NCI-H187 treated with DMSO at 0.1 percent for 48 hours (cell line): ENCODE results near the gene ZCCHC10.
"Not testable (repeated sequence)": the region's sequence is repeated elsewhere in the genome, so short reads cannot be mapped to it uniquely, and the experiment has no call there.

ENCODE experiments used
- DNase-seq: peaks from one replicate; lab custom pipeline; 2025; lab: John Stamatoyannopoulos, UW

ZCCHC10 gene

DNA sequence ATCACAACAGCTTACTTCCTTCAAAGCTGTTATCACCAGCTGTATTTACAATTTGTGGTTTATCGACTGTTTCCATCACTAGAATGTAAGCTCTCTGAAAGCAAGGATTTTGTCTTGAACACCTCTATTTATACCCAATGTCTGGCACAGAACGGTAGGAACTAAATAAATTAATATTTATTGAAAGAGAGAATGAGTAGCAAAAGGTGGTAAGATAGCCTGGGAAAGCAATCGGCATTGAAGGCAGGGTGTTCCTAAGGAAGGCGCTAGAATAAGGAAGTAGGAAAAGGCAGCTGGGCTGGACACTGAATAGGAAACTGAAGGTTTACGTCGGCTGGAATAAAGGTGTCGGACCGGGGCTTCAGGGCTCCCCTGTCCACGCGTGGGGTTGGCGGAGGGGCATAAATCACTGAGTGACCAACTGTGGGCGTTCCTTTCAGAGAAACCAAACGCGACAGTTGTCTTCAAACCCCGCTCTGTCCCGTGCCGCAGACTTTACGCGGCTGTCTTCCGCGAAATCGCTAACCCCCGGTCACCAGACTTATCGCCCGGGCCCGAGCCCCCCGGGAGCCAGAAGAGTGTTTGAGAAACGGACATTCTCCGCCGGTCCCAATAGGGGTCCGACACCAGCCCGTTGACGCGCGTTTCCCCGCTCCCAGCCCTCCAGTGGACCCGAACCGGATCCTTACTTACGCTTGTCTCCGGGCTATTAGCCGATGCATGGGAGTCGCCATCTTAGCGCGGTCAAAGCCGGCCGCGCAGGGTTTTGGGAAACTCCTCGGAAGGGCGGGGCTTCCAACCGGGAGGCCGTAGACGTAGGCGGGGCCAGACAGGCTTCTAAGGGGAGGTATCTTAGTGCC is at the start of gene ZCCHC10:
TSS of gene ZCCHC10 (minus strand) at position 746 of the 860 bp plus-strand sequence. CDS start at position 734, 12 bp downstream.
- DNase-seq: peak; percentile 36

DNA sequence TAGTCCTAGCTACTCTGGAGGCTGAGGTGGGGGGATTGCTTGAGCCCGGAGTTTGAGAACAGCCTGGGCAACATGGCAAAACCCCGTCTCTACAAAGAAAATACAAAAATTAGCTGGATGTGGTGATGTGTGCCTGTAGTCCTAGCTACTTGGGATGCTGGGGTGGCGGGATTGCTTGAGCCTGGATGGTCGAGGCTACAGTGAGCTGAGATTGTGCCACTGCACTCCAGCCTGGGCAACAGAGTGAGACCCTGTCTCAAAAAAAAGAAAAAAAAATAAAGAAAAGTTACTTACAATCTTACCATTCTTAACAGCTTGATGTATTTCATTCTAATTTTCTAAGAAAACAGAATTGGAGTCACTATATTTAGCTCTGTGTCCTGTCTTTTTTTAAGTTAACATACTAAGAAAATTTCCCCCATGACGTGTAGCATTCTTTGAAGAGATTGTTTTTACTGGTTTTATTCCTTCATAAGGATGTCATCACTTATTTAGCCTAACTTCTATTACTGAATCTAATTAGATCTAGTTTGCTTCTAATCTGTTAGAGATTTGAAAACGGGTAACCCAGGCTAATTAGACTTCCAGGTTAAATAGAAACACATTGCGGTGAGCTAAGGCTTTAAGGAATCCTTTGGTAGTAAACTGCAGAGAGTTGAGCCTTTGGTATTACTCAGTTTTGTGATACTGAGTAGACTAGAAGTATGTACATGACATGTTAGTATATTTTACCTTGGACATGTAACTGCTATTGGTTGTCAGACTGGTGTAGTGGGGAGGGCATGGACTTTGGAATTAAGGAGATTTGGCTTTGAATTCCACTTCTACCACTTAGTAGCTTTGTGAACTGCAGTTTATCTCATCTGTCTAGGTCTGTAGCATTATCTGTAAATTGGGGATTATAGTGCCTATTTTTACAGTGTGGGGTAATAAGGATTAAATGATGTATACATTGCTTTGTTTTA is 49.5 kb upstream of the ZCCHC10 start:
- DNase-seq: no peak

GRCh38 chr5:133072021-133072420 is 45.7 kb upstream of the ZCCHC10 start:
- no peak for DNase-seq

DNA sequence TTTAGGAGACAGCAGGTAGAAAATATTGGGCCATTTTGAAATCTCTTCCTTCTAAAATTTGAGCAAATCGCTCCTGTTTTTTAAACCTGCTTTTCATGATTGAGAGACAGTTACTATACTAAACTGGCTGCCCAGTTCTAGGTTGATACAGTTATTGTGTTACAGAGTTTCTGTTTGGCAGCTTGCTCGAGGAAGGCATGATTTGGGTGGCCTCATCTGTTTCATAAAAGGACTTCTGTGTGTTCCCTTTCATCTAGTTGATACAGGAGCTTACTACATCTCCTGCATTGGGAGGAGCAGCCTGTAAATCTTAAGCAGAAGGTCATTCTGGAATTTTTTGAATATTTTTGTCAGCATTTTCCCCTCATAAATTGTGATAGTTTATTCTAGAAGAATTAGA is 39.7 kb upstream of the ZCCHC10 start:
- DNase-seq: no peak

GRCh38 chr5:133065471-133065870 is 39.1 kb upstream of the ZCCHC10 start:
- no peak for DNase-seq

GRCh38 chr5:133063965-133064364 is 37.6 kb upstream of the ZCCHC10 start:
- no peak for DNase-seq

DNA sequence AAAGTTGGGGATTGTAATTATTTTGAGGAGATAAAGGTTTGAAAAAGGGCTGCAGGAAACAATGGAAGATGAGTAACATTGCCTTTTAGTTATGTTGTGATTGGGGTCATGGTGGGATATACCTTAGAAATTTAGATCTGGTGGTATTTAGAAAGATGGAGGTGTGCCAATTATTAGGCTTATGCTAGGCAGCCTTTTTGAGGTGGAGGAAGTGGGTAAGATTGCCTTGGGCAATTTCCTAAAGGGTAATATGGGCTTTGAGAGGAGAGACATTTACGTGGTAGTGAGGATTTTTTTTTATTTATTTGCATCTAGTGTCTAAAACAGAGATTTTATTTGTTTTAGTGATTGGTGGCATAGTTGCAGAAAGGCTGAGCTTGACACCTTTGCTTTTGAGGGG is 35.9 kb upstream of the ZCCHC10 start:
- no peak for DNase-seq

DNA sequence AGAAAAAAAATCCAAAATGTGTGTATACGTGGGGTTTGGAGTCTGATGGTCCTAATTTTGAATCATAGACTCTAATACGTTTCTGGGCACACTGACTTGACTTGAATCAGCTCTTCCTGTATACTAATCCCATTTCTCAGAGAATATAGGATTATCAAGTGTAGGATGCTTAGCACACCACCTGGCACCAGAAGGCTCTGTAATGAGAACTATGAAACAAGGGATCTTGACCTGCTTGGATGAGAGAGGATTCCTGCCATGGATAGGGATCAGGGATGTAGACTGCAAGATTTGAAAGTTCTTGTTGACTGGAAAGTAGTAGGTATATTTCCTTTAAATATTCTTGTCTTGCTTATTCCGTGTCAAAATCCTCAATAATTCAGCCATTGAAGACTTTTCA is 33.3 kb upstream of the ZCCHC10 start:
- no peak for DNase-seq

GRCh38 chr5:133056891-133057290 is 30.5 kb upstream of the ZCCHC10 start:
- DNase-seq: no peak

DNA sequence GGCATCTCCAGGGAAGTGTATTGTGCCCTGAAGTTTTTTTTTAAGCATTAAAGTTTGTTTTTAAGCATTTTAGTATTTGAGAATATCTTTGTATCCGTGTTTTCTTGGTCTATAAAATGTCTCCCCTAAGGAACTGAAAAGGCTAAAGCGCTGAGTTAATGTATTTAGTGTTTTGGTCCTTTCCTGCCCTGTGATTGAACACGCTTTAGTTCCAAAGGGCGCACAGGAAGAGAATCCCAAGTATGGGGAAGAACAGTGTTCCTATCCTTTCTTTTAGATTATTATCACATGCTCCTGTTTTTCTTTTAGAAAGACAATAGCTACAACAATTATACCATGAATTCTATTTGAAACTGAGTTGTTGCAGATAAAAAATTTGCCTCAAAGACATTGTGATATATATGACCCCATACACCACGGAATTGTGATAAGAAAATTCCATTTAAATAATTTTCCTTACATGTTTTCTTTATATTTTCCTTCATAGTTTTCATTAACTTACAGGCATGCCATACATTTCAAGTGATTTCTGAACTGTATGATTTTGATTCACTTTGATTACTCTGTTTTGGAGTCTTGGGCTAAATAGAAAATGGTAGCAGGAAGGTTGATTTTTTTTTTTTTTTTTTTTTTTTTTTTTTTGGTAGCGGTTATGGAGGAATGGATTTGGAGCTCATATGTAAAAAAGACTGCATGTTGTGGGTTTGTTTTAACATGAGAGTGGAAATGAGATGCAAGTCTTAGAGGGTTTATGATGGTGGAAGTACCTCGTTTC is 28.5 kb upstream of the ZCCHC10 start:
- no peak for DNase-seq

GRCh38 chr5:133053448-133053847 is 27.1 kb upstream of the ZCCHC10 start:
- no peak for DNase-seq

DNA sequence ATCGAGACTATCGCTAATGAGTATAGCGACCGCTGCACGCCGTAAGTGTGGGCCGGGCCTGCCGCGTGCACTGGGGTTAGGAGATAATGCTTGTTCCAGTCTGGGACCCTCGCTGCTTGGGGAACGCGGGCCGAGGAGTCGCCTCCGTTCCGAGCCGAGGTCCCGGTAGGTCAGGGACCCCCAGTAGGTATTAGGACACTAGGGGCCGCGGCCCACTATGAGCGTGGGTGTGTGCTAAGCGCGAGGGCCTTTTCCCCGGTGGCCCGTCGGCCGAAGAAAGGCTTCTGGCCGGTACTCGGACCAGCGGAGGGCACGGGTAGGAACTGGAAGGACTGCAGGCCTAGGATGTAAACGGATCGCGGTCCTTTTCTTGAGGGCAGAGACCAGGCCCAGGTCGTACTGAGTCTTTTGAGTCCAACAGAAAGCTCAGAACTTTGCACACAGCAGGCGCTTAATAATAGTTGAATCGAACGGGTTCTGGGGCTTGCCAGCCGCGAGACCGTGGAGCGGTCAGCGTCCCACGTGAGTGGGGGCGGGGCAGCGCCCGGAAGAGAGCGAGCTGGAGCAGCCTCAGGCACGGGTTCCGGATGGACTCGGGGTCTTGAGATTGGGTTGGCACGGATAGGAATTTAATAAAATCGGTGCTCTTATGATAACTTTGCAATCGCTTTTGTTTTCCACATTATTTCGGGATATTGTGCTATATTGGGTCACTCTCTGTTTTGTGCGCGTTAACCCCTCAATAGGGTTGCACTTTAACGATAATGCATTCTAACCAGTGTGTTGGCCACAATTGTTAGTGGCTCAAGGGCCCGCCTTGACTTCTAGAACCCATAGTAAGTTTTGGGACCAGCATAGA is 26.2 kb upstream of the ZCCHC10 start:
- no peak for DNase-seq

GRCh38 chr5:133051542-133052316 is 25.4 kb upstream of the ZCCHC10 start, which contains the start of gene HSPA4:
HSPA4 (plus strand) TSS chr5:133052013; CDS start chr5:133052251, 238 bp downstream.
- DNase-seq: peak; percentile 74

DNA sequence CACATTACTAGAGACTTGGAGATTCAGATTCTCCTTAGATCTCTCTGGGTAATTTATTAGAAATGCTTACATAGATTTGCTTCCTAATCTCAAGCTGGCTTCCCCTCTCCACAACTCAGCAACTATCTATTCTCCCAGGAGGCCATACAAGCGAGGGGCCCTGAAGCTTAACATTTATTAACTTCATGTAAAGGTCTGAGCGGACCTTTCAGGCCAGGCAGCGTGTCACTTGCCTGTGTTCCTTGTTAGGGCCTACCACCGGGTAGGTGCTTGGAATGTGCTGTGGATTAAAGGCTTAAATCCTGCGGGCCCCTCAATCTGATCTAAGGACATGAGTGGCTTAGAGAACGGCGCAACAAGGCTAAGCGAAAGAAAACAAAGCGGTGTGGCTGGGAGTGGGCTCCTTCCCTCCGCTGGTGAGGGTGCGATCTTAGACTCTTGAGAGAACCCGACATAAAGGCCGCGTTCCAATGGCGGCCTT is 24.8 kb upstream of the ZCCHC10 start:
- no peak for DNase-seq

GRCh38 chr5:133050521-133050920 is 24.2 kb upstream of the ZCCHC10 start:
- DNase-seq: no peak

DNA sequence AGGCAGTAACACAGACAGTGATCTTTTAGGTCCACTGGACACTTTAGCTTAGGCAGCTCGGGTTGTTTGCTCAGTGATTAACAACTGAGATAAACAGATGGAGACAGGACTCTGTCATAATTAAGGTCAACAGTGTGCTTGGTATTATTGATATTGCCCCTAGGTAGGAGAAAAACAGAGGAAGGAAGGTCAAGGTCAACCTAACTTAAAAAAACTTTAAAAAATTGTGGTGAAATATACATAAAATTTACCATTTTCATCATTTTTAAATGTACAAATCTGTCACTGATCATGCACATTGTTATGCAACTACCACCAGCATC is 23.3 kb upstream of the ZCCHC10 start:
- no peak for DNase-seq

- no peak for DNase-seq
These were observed 22.8 kb upstream of the ZCCHC10 start for GRCh38 chr5:133048993-133049725.

DNA sequence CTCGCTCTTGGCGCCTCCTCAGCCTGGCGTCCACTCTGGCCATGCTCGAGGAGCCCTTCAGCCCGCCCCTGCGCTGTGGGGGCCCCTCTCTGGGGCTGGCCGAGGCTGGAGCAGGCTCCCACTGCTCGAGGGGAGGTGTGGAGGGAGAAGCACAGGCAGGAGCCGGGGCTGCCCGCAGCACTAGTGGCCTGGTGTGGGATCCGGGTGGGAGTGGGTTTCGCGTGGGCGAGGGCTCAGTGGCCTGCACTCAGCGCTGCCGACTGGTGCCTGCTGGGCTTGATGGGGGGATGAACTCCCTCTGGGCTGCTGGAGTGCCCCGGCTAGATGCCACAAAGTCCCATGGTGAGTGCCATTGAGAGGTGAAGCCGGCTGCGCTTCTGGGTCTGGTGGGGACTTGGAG is 21.1 kb upstream of the ZCCHC10 start:
- DNase-seq: no peak

GRCh38 chr5:133046560-133046959 is 20.2 kb upstream of the ZCCHC10 start:
- DNase-seq: not testable (repeated sequence)
